ENCODE data around the gene MYBPH. TPM values are rescaled to one million over a fixed set of nuclear protein-coding genes. Genes with fewer than 3 reads are reported as not detected.

MYBPH gene
- total and polyA plus RNA-seq, 2 donors (not counting 3 experiments of a cell fraction or from before 2014, with no cell fraction given) = not detected

DNA sequence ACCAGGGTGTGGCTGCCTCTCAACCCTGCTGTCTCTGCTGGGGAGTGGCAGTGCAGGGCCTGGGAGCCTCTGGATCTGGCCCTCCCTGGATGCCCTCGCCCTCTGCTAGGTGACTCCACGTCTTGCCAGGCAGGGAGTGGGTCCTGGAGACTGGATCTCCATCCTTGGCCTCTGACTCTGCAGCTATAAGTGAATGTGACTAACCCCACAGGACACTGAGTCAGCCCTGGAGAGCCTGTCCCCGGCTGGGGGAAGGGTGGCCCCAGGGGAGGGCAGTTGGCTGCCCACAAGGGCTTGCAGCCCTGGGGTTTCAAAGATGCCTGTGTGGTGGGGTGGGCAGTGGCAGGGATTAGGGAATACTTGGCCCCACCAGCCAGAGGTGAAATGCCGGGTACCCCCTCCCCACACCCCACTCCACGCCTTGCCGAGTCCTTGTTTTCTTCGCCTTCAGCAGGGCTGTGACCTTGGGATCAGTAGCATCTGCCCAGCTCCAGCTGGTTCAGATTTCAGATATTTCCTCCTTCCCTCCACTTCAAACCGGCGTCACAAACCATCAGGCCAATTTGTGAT, 1.9 kb upstream of the MYBPH start:
- H3K9me3 ChIP-seq (replicated peaks; ENCODE audit: control insufficient read depth, insufficient read depth, low read length) = no peaks in the 10 kb centered on the region
- no peak overlapping the region for H3K4me2 ChIP-seq (ENCODE audit: insufficient read depth, low read length)
- DNase-seq (ENCODE audit: low read depth, low spot score) (no peak), FAIRE-seq (no peak)
- ChIA-PET POLR2A (no interaction called here), CTCF (interaction anchor here (1.2 to 3.6 kb wide), 2 partner anchors 60 to 138 kb away, joined by 4 to 17 read pairs; no protein-coding TSS in a partner anchor)
- no peaks in the 10 kb centered on the region for H3K27me3 ChIP-seq (ENCODE audit: control insufficient read depth in 2 of 2, insufficient read depth in 2 of 2, low read length in 2 of 2)
- H3K36me3 ChIP-seq (ENCODE audit: control insufficient read depth in 2 of 2, extremely low read depth in 1 of 2, insufficient read depth in 2 of 2, low read length in 2 of 2) = no peaks in the 10 kb centered on the region
- H4K20me1 ChIP-seq (replicated peaks; ENCODE audit: control insufficient read depth, extremely low read depth, insufficient read depth, low read length) = no peaks in the 10 kb centered on the region
- no TSS peak for BruUV-seq (replicated peaks)
- TF ChIP-seq JUN (IDR thresholded peaks at IDR 0.05; ENCODE audit: borderline replicate concordance, insufficient read depth, insufficient read length, low read depth) (no peak), FOS (IDR thresholded peaks at IDR 0.05; ENCODE audit: borderline replicate concordance, insufficient read depth, low read length) (peak; percentile 59)
- TF ChIP-seq, protein P1, sequence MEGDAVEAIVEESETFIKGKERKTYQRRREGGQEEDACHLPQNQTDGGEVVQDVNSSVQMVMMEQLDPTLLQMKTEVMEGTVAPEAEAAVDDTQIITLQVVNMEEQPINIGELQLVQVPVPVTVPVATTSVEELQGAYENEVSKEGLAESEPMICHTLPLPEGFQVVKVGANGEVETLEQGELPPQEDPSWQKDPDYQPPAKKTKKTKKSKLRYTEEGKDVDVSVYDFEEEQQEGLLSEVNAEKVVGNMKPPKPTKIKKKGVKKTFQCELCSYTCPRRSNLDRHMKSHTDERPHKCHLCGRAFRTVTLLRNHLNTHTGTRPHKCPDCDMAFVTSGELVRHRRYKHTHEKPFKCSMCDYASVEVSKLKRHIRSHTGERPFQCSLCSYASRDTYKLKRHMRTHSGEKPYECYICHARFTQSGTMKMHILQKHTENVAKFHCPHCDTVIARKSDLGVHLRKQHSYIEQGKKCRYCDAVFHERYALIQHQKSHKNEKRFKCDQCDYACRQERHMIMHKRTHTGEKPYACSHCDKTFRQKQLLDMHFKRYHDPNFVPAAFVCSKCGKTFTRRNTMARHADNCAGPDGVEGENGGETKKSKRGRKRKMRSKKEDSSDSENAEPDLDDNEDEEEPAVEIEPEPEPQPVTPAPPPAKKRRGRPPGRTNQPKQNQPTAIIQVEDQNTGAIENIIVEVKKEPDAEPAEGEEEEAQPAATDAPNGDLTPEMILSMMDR (IDR thresholded peaks at IDR 0.05; ENCODE audit: extremely low read depth in 1 of 2, insufficient read depth in 1 of 2, low read depth in 1 of 2, low read length in 2 of 2) = no peak
- TF ChIP-seq, protein P2, sequence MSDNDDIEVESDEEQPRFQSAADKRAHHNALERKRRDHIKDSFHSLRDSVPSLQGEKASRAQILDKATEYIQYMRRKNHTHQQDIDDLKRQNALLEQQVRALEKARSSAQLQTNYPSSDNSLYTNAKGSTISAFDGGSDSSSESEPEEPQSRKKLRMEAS (IDR thresholded peaks at IDR 0.05; ENCODE audit: insufficient read depth, insufficient read length) = no peak
- intact Hi-C loops (cut with micrococcal nuclease) (no loop called here), dilution Hi-C loops (cut with MboI; ENCODE audit: extremely low pct_ligation_motif_present, low sequenced_read_pairs) (no loop called here)
- no peaks in the 10 kb centered on the region for H3K9me1 ChIP-seq (replicated peaks; ENCODE audit: control insufficient read depth, extremely low read depth, insufficient read depth, low read length)
- no peak overlapping the region for H3K4me3 ChIP-seq (replicated peaks in 1 of 3; ENCODE audit: insufficient read depth in 1 of 3, low read depth in 1 of 3, low read length in 3 of 3)
- H3K79me2 ChIP-seq (ENCODE audit: control insufficient read depth, insufficient read depth, low read length) = no peaks in the 10 kb centered on the region
- no peak overlapping the region for H3K27ac ChIP-seq (ENCODE audit: insufficient read depth, low read depth, low read length)
- no peak overlapping the region for H3K9ac ChIP-seq (replicated peaks; ENCODE audit: extremely low read depth, insufficient read depth, low read length)
- H2AFZ ChIP-seq (ENCODE audit: low read depth, low read length) = no peak overlapping the region
- peaks cover 6% of the 10 kb centered on the region for H3K4me1 ChIP-seq (ENCODE audit: control insufficient read depth, extremely low read depth, insufficient read depth, low read length)

DNA sequence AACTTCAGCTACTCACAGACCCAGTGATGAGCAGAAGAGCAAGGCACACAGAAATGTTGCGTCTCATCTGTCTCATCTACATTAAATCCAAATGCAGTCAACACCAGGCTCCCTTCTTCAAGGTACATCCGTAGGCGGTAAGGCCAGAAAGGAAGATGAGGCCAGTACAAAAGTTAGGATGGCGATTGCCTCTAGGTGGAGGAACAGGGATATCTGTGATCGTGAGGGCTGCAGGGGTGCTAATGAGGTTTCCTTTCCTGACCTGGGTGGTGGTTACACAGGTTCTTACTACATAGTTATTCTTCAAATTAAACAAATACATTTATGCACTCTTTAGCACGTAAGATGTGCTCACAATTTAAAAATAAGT, 1.4 kb upstream of the MYBPH start:
- DNase-seq (ENCODE audit: low read depth, low spot score) (no peak), FAIRE-seq (no peak)
- Histone ChIP-seq H3K9me3 (replicated peaks; ENCODE audit: control insufficient read depth, insufficient read depth, low read length) (no peaks in the 10 kb centered on the region), H3K27ac (ENCODE audit: insufficient read depth, low read depth, low read length) (no peak overlapping the region), H4K20me1 (replicated peaks; ENCODE audit: control insufficient read depth, extremely low read depth, insufficient read depth, low read length) (no peaks in the 10 kb centered on the region), H3K36me3 (ENCODE audit: control insufficient read depth in 2 of 2, extremely low read depth in 1 of 2, insufficient read depth in 2 of 2, low read length in 2 of 2) (no peaks in the 10 kb centered on the region), H2AFZ (ENCODE audit: low read depth, low read length) (no peak overlapping the region), H3K79me2 (ENCODE audit: control insufficient read depth, insufficient read depth, low read length) (no peaks in the 10 kb centered on the region), H3K4me2 (ENCODE audit: insufficient read depth, low read length) (no peak overlapping the region), H3K4me3 (replicated peaks in 1 of 3; ENCODE audit: insufficient read depth in 1 of 3, low read depth in 1 of 3, low read length in 3 of 3) (no peak overlapping the region), H3K9me1 (replicated peaks; ENCODE audit: control insufficient read depth, extremely low read depth, insufficient read depth, low read length) (no peaks in the 10 kb centered on the region), H3K27me3 (ENCODE audit: control insufficient read depth in 2 of 2, insufficient read depth in 2 of 2, low read length in 2 of 2) (no peaks in the 10 kb centered on the region), H3K9ac (replicated peaks; ENCODE audit: extremely low read depth, insufficient read depth, low read length) (no peak overlapping the region), H3K4me1 (ENCODE audit: control insufficient read depth, extremely low read depth, insufficient read depth, low read length) (peaks cover 6% of the 10 kb centered on the region)
- TF ChIP-seq, protein P1 (IDR thresholded peaks at IDR 0.05; ENCODE audit: extremely low read depth in 1 of 2, insufficient read depth in 1 of 2, low read depth in 1 of 2, low read length in 2 of 2) = no peak
- TF ChIP-seq GATA2 (IDR thresholded peaks at IDR 0.05; ENCODE audit: insufficient read depth, insufficient read length, low read depth, low read length) = no peak
- TF ChIP-seq JUN (IDR thresholded peaks at IDR 0.05; ENCODE audit: borderline replicate concordance, insufficient read depth, insufficient read length, low read depth) = no peak
- no peak for TF ChIP-seq POLR2A (IDR thresholded peaks at IDR 0.05; ENCODE audit: low read depth, low read length)
- no peak for TF ChIP-seq FOS (IDR thresholded peaks at IDR 0.05; ENCODE audit: borderline replicate concordance, insufficient read depth, low read length)
- TF ChIP-seq POLR2AphosphoS5 (IDR thresholded peaks at IDR 0.05; ENCODE audit: insufficient read depth, low read depth, low read length) = no peak
- TF ChIP-seq, protein P2 (IDR thresholded peaks at IDR 0.05; ENCODE audit: insufficient read depth, insufficient read length) = no peak
- TF ChIP-seq MYC (IDR thresholded peaks at IDR 0.05; ENCODE audit: low read depth, low read length) = no peak
- no peak for TF ChIP-seq EZH2 (IDR thresholded peaks at IDR 0.05; ENCODE audit: borderline replicate concordance, low read depth, low read length, severe bottlenecking)
- no TSS peak for BruUV-seq (replicated peaks)
- intact Hi-C loops (cut with micrococcal nuclease) (no loop called here), dilution Hi-C loops (cut with MboI; ENCODE audit: extremely low pct_ligation_motif_present, low sequenced_read_pairs) (no loop called here)
- CTCF ChIA-PET = interaction anchor here (1.2 to 3.6 kb wide), 2 partner anchors 59 to 138 kb away, joined by 4 to 17 read pairs; no protein-coding TSS in a partner anchor
- POLR2A ChIA-PET = no interaction called here

All from endothelial cell of umbilical vein (primary cell).